HAP-1 (cell line): Measurements from ENCODE around the gene ZNF831.

Experiments
- DNase-seq, 2 experiments: peaks; one replicate each; pipeline ENCODE4 v3.0.0-alpha.2; 2016 to 2020; ENCODE audit warnings: low spot score in 2 of 2
- H3K27me3 ChIP-seq: fragments of 250-450 bp; sonication (Bioruptor Pico); 2 replicates; pipeline ENCODE4 v1.5.1; 2020; ENCODE audit warnings: low read depth, mild to moderate bottlenecking, moderate library complexity
- H3K36me3 ChIP-seq: fragments of 250-450 bp; sonication (Bioruptor Pico); replicated peaks from 2 replicates; pipeline ENCODE4 v1.5.1; 2020; ENCODE audit warnings: mild to moderate bottlenecking
- H3K4me1 ChIP-seq: fragments of 250-450 bp; sonication (Bioruptor Pico); 2 replicates; pipeline ENCODE4 v1.5.1; 2020; ENCODE audit warnings: mild to moderate bottlenecking
- H3K4me3 ChIP-seq: fragments of 250-450 bp; sonication (Bioruptor Pico); 2 replicates; pipeline ENCODE4 v1.5.1; 2020; ENCODE audit warnings: mild to moderate bottlenecking, moderate library complexity
- H3K9me3 ChIP-seq: fragments of 250-450 bp; sonication (Bioruptor Pico); 2 replicates; pipeline ENCODE4 v1.5.1; 2020; ENCODE audit warnings: mild to moderate bottlenecking, moderate library complexity
- in situ Hi-C: fragments of 300-500 bp; cut with MboI; formaldehyde crosslinking; loops from 3 replicates; pipeline ENCODE4 v1.14.3; 2020; ENCODE audit warnings: low sequenced_read_pairs, inconsistent platforms, mixed read lengths

The ZNF831 gene

DNA sequence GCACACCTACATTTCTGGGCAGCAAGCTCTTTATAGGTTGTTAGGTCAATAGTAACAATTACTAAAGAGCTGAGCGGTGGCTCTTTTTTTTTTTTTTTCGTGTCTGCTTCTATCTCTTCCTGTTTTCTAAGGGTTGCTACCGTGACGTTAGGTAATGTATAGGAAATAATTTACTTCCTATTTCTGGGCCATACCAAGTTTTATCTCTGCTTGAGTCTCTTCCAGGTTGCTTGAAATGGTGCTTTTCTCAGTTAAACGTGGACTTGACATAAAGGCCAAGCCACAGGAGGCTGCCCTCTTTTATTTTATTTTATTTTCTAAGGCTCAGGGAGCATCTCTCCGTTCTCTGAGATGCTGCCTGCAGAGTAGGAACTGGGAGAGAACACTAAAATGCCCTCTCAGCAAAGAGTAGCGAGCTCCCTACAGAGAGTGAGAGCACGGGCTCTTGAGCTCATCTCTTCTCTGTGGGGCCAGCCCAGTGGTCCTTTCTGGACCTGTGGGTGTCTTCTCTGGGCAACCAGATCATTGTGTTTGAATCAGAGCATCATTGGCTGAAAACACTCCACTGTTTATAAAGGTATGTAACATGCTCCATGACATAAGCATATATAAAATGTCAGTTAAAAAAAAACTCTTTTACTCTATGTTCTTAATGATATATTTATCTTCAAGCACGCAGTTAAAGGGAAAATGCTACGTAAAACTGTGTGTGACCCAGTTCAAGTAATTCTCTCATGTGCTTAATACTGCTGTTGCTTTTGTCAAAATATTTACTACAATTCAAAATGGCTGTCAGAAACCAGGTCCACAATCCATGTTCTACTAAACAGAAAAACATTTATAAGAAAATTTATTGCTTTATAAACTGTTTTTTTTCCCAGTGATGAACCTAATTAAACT, at the start of gene ZNF831:
ZNF831 (plus strand) TSS at position 191 of the 900 bp plus-strand sequence. CDS start 27,199 bp downstream, outside the sequence.
- H3K36me3 ChIP-seq, result no peaks in the 10 kb centered on the region
- in situ Hi-C loops, result no loop called here
- no peaks in the 10 kb centered on the region for H3K4me1 ChIP-seq
- DNase-seq, result no peak
- H3K27me3 ChIP-seq, result no peaks in the 10 kb centered on the region; the same call in none of the 2 replicates
- H3K9me3 ChIP-seq, result no peaks in the 10 kb centered on the region
- no peak within 1 kb of the TSS for H3K4me3 ChIP-seq

DNA sequence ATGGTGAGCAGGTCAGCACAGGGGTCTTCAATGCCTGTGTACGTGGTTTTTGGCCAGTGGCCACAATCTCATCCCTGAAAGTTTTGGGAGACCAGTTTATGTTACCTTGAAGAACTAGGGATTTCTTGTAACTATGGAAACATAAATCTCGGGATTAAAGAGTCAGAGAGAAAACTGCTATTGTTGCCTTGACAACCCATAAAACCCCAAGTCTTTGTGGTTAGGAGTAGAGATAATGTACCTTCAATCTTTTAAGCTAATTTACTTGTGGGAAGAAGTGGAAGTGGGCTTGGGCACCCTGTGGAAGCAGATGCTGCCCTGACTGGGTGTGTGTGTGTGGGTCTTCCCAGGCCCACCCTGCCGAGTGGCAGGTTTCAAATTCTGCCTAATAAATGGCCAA, 46.1 kb upstream of the ZNF831 start:
- H3K4me3 ChIP-seq, result no peak overlapping the region
- H3K36me3 ChIP-seq, result no peaks in the 10 kb centered on the region
- H3K27me3 ChIP-seq, result peaks cover 16% of the 10 kb centered on the region
- H3K9me3 ChIP-seq, result no peaks in the 10 kb centered on the region
- no peak for DNase-seq
- in situ Hi-C loops, result no loop called here
- no peaks in the 10 kb centered on the region for H3K4me1 ChIP-seq

GRCh38 chr20:59118855-59119254, 44.8 kb upstream of the ZNF831 start:
- in situ Hi-C loops, result no loop called here
- Histone ChIP-seq H3K4me3 (no peak overlapping the region), H3K36me3 (no peaks in the 10 kb centered on the region), H3K27me3 (peaks cover 16% of the 10 kb centered on the region), H3K4me1 (no peaks in the 10 kb centered on the region), H3K9me3 (no peaks in the 10 kb centered on the region)
- no peak for DNase-seq

- H3K4me1 ChIP-seq, result no peaks in the 10 kb centered on the region
- H3K9me3 ChIP-seq, result no peaks in the 10 kb centered on the region
- no peak overlapping the region for H3K4me3 ChIP-seq
- peaks cover 16% of the 10 kb centered on the region for H3K27me3 ChIP-seq
- in situ Hi-C loops, result no loop called here
- no peak for DNase-seq
- no peaks in the 10 kb centered on the region for H3K36me3 ChIP-seq
Observed at GRCh38 chr20:59120491-59120890, 43.1 kb upstream of the ZNF831 start.

- Histone ChIP-seq H3K4me1 (no peaks in the 10 kb centered on the region), H3K4me3 (no peak overlapping the region), H3K9me3 (no peaks in the 10 kb centered on the region), H3K27me3 (peaks cover 16% of the 10 kb centered on the region), H3K36me3 (no peaks in the 10 kb centered on the region)
- in situ Hi-C loops, result no loop called here
- no peak for DNase-seq
Observed at GRCh38 chr20:59120919-59121318, 42.7 kb upstream of the ZNF831 start.

DNA sequence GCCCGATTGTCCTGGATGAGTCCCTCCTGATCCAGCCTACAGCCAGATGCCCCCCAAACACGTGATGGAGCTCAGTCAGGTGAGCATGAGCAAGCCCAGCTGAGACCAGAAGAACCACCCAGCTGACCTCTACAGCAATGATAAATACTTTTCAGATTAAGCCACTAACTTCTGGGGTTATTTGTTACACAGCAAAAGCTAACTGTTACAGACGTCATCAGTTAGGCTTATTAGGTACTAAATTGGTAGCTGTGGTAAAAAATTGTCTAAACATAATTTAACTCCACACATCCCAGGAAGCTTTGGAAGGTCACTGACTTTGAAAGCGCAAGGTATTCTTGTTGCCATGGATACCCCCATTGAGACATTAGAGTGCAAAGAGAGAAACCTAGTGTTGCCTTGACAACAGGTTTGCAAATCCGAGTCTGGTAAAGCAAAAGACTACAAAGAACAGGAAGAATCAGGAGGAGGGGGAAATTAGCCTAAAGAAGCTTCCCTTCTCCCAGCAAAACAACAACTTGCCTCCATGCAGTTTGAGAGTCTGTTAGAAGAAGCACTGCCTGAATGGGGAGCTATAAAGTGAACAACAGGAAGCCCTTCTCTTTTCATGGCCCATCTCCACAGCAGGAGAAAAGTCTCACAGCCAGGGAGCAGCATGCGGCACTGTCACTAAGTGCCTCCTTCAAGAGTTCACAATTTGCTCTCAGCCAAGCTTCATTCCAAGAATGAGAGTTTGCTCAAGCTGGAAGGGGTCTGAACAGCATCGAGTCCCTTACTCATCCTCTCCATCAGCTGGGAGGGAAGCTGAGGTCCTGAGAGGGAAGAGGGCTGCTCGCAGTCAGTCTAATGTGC, 41.7 kb upstream of the ZNF831 start:
- no peaks in the 10 kb centered on the region for H3K4me1 ChIP-seq
- no peak overlapping the region for H3K4me3 ChIP-seq
- DNase-seq, result no peak
- no peaks in the 10 kb centered on the region for H3K36me3 ChIP-seq
- in situ Hi-C loops, result no loop called here
- no peaks in the 10 kb centered on the region for H3K9me3 ChIP-seq
- peaks cover 16% of the 10 kb centered on the region for H3K27me3 ChIP-seq

GRCh38 chr20:59122566-59122919, 41.1 kb upstream of the ZNF831 start:
- Histone ChIP-seq H3K4me1 (no peaks in the 10 kb centered on the region), H3K36me3 (no peaks in the 10 kb centered on the region), H3K27me3 (peaks cover 16% of the 10 kb centered on the region), H3K9me3 (no peaks in the 10 kb centered on the region), H3K4me3 (no peak overlapping the region)
- no peak for DNase-seq
- in situ Hi-C loops, result no loop called here

GRCh38 chr20:59123011-59123677, 40.5 kb upstream of the ZNF831 start:
- DNase-seq, result no peak
- Histone ChIP-seq H3K4me3 (no peak overlapping the region), H3K9me3 (no peaks in the 10 kb centered on the region), H3K4me1 (no peaks in the 10 kb centered on the region), H3K36me3 (no peaks in the 10 kb centered on the region), H3K27me3 (peaks cover 16% of the 10 kb centered on the region)
- in situ Hi-C loops, result no loop called here

DNA sequence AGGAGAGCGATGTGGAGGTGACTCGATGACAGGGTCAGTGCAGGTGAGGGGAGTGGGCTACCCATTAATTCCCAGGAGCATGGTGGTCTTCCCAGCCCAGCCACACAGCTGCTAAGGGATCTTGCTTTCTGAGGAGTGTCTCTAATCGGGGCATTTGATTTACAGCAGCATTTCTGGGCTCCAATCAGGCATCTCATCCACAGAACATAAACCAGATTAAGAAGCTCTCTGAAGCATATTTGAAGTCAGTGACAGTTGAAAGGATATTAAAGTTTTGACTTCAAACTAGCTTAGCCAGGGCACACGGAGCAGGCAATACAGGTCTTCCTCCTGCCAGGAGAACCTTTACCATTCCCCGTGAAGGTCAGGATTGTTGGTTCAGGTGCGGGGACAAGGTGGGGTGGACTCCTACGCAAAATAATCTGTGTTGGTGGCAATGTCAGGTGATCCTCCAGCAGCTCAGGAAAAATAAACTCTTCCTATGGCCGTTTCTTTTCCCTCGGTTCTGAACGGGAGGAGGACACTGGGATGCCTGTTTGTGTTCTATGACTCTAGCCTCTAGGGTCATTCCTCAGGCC, 39.9 kb upstream of the ZNF831 start:
- DNase-seq, result no peak
- Histone ChIP-seq H3K27me3 (peaks cover 16% of the 10 kb centered on the region), H3K4me1 (no peaks in the 10 kb centered on the region), H3K4me3 (no peak overlapping the region), H3K9me3 (no peaks in the 10 kb centered on the region), H3K36me3 (no peaks in the 10 kb centered on the region)
- in situ Hi-C loops, result no loop called here

DNA sequence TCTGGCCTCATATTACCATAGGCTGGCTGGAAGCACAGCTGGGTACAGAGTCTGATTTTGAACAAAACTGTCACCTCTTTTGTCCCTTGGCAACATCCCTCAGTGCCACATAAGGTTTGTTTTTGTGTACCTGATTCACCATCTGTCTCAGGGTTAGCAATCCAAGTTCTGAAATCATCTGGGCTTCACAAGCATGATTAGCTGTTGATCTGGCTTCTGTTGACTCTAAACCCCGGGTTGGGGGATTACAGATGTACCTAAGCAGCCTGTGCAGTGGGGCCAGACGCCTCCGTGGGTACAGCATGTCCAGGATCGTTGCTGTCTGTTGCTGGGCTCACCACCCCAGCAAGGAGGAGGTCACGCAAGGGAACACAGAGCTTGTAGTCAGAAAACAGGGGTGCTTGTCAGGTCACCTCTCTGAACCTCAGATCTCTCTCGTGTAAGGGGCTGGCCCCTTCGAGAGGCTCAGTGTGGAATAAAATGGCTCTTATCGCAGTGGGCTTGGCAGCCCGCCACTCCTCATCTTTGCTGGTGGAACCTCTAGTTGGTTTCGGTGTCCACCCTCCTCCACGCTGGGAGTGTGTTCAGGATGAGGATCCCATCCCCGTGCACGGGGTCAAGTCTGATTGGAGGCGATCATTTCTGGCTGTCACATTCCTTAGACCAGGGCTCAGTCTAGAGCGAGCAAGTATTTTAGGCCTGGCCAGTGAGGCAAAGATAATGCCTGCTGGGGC, 39.2 kb upstream of the ZNF831 start:
- no peaks in the 10 kb centered on the region for H3K4me1 ChIP-seq
- in situ Hi-C loops, result no loop called here
- H3K36me3 ChIP-seq, result no peaks in the 10 kb centered on the region
- H3K9me3 ChIP-seq, result no peaks in the 10 kb centered on the region
- H3K4me3 ChIP-seq, result no peak overlapping the region
- DNase-seq, result no peak
- H3K27me3 ChIP-seq, result peaks cover 10% of the 10 kb centered on the region

DNA sequence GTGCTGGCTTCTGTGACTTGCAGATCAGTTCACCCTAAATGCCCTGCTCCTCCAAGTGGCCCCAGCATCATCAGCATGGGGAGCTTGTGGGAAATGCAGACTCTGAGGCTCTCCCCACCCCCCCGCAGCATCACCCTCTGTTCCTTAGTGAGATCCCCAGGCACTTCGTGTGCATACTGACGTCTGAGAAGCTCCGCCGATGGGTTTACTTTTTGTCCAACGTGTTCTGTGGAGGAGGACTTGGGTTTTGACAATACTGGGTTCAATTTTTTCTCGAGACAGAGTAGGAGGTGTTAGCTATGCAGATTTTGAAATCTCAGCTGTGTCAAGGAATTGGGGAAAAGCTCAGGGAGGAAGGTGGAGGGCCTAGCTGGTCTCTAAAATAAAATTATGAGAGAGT, 38.3 kb upstream of the ZNF831 start:
- peaks cover 5% of the 10 kb centered on the region; the same call in 1 of the 2 replicates for H3K27me3 ChIP-seq
- no peak overlapping the region for H3K4me3 ChIP-seq
- no peaks in the 10 kb centered on the region for H3K4me1 ChIP-seq
- no peaks in the 10 kb centered on the region for H3K9me3 ChIP-seq
- no peak for DNase-seq
- in situ Hi-C loops, result no loop called here
- H3K36me3 ChIP-seq, result no peaks in the 10 kb centered on the region

- Histone ChIP-seq H3K9me3 (no peaks in the 10 kb centered on the region), H3K36me3 (no peaks in the 10 kb centered on the region), H3K27me3 (peaks cover 3% of the 10 kb centered on the region; the same call in 1 of the 2 replicates), H3K4me1 (no peaks in the 10 kb centered on the region), H3K4me3 (no peak overlapping the region)
- DNase-seq, result no peak
- in situ Hi-C loops, result no loop called here
Observed at GRCh38 chr20:59125836-59126235, 37.8 kb upstream of the ZNF831 start.

DNA sequence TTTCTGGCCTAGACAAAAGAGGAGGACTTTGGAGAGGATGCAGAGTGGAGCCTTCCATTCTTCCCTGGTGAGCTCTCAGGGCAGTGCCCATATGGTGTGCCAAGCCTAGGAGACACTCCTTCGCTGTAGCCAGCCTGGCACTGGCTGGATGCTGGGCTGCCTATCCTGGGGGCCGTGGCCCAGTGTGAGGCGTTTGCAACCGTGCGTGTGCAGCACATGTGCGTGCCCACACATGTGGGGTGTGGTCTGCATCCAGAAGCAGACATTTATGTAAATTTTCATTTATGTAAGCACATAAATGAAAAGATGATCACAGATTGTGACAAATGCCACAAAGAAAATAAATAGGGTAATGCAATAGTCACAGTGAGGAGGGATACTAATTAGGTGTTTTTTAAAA, 35.8 kb upstream of the ZNF831 start:
- H3K4me3 ChIP-seq, result no peak overlapping the region
- no peaks in the 10 kb centered on the region for H3K36me3 ChIP-seq
- H3K27me3 ChIP-seq, result no peaks in the 10 kb centered on the region
- H3K4me1 ChIP-seq, result no peaks in the 10 kb centered on the region
- DNase-seq, result no peak
- in situ Hi-C loops, result no loop called here
- H3K9me3 ChIP-seq, result no peaks in the 10 kb centered on the region
